Right atrium auricular region (tissue), 2 donors: ENCODE results near the gene HIRA. TPM values are rescaled to one million over a fixed set of nuclear protein-coding genes. Genes with fewer than 3 reads are reported as not detected.

Experiments
- DNase-seq: peaks from one replicate; pipeline ENCODE4 v3.0.0-alpha.2; 2019; ENCODE audit warnings: low spot score
- H3K27ac ChIP-seq, 2 donors: fragments of 200-600 bp; sonication (generic); 1 replicate in 1 of 2; 2 replicates in 1 of 2; pipeline ENCODE4 v1.5.1; 2016 to 2019
- H3K27me3 ChIP-seq, 2 donors: fragments of 200-600 bp; sonication (generic); one replicate each; pipeline versions ENCODE4 v1.5.1 to v1.6.0; 2017 to 2019
- H3K36me3 ChIP-seq: fragments of 200-600 bp; sonication (generic); one replicate; pipeline ENCODE4 v1.5.1; 2016
- H3K4me1 ChIP-seq, 2 donors: fragments of 200-600 bp; sonication (generic); one replicate each; pipeline versions ENCODE4 v1.5.1 to v1.6.0; 2017 to 2019
- H3K4me3 ChIP-seq, 2 donors: fragments of 200-600 bp; sonication (generic); 1 replicate in 1 of 2; 2 replicates in 1 of 2; pipeline ENCODE4 v1.5.1; 2017 to 2019; ENCODE audit warnings: mild to moderate bottlenecking in 1 of 2, moderate library complexity in 1 of 2
- H3K9me3 ChIP-seq, 2 donors: fragments of 200-600 bp; sonication (generic); one replicate each; pipeline ENCODE4 v1.5.1; 2019
- total RNA-seq, 2 donors: library from RNA; depleted of rRNA; stranded (reverse); fragments of >200 nt; gene quantifications; one replicate each; pipeline ENCODE4 v1.1.0, GENCODE V29; 2016
- TF ChIP-seq, protein P1 (sequence below), 2 donors: fragments of 200-600 bp; sonication (generic); IDR thresholded peaks; one replicate each; pipeline ENCODE4 v1.5.1; 2019; ENCODE audit warnings: antibody characterized with exemption in 2 of 2

The HIRA gene
- total RNA-seq, 2 donors from 2014 or later, result 9.8 to 15.7 TPM

DNA sequence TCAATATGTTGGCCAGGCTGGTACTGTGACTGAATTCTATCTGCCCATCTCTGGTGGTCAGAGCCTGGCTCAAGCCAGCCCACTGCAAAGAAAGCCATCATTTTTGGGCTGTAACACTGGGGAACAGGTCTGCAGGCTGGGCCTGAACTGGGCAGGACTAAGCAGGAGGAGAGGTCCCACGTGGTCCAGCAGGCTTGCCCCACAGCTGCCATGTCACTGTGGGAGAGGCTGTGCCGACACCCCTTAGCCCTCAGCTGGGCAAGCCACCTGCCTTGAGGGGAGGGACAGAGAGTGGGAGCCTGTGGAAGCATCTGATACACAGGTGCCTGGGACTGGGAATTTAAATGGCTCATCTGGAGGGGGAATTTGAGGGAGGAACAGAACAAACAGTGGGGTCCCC lies 73.3 kb downstream of the HIRA start:
- Histone ChIP-seq H3K36me3 (peaks cover 67% of the 10 kb centered on the region), H3K4me1 (no peaks in the 10 kb centered on the region), H3K9me3 (no peaks in the 10 kb centered on the region), H3K4me3 (no peak overlapping the region), H3K27me3 (no peaks in the 10 kb centered on the region), H3K27ac (no peak overlapping the region)
- TF ChIP-seq, protein P1, sequence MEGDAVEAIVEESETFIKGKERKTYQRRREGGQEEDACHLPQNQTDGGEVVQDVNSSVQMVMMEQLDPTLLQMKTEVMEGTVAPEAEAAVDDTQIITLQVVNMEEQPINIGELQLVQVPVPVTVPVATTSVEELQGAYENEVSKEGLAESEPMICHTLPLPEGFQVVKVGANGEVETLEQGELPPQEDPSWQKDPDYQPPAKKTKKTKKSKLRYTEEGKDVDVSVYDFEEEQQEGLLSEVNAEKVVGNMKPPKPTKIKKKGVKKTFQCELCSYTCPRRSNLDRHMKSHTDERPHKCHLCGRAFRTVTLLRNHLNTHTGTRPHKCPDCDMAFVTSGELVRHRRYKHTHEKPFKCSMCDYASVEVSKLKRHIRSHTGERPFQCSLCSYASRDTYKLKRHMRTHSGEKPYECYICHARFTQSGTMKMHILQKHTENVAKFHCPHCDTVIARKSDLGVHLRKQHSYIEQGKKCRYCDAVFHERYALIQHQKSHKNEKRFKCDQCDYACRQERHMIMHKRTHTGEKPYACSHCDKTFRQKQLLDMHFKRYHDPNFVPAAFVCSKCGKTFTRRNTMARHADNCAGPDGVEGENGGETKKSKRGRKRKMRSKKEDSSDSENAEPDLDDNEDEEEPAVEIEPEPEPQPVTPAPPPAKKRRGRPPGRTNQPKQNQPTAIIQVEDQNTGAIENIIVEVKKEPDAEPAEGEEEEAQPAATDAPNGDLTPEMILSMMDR (IDR thresholded peaks at IDR 0.05), result no peak
- no peak for DNase-seq

DNA sequence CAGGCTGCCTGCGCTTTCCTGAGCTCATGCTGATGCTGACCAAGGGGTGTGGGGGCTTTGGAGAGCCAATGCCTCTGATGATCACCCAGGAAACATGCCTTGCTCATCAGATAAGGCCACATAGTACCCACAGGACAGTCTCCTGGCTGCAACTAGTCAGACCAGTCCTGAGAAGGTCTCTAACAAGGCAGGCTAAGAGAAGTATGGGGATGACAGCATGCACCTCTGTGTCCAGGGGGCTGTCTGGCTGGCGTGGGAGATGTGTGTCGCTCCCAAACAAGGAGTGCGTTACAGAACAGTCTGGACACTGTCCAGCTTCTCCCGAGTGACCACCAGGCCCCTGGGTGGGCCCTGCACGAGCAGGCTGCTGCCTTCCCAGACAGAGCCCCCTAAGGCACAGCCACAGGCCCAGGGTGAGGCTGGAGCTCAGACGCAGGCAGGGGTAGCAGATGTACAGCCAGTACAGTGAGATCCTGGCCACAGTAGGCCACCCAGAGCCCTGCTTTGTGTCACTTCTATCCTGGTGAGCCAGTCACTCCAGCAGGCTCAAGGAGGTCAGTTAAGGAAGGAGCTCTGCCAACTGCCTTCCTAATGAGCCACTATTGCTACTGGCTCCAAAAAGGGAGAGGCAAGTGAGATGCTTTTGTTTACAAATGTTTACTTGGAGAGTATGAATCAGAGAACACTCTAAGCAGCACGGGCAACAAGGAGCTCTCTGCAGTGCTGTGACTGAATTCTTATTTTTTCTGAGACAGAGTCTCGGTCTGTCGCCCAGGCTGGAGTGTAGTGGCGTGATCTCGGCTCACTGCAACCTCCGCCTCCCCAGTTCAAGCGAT lies 74.0 kb downstream of the HIRA start:
- no peaks in the 10 kb centered on the region for H3K9me3 ChIP-seq
- no peaks in the 10 kb centered on the region for H3K27me3 ChIP-seq
- H3K4me3 ChIP-seq, result no peak overlapping the region
- H3K4me1 ChIP-seq, result no peaks in the 10 kb centered on the region
- H3K36me3 ChIP-seq, result peaks cover 67% of the 10 kb centered on the region
- TF ChIP-seq, protein P1 (IDR thresholded peaks at IDR 0.05), result no peak
- no peak for DNase-seq
- H3K27ac ChIP-seq, result no peak overlapping the region

DNA sequence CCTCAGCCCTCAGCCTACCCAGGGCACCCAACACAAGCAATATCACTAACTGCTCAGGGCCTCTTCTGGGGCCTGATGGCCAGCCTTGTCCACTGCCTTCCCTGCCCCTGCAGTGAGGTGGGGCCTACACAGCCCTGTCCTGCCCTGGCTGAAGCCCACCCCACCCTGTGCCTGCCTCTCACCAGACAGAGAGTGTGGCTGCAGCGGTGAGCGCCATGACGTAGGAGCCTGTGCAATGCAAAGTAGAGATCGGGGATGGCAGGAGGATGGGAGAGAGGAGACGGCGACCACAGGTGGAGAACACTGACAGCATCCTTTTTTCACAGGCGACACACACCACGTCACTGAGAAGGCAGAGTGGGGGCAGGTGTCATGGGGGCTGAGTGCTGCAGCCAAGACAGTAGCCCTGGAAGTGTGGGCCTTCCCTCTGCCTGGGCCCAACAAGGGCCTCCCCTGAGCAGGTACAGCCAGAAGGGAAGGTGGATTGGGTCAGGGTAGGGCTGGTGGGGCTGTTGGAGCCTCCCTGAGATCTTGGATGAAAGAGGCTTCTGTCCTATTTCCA lies 74.7 kb downstream of the HIRA start:
- no peaks in the 10 kb centered on the region for H3K9me3 ChIP-seq
- H3K27me3 ChIP-seq, result no peaks in the 10 kb centered on the region
- no peak overlapping the region for H3K4me3 ChIP-seq
- H3K27ac ChIP-seq, result no peak overlapping the region
- no peak for DNase-seq
- H3K4me1 ChIP-seq, result no peaks in the 10 kb centered on the region
- TF ChIP-seq, protein P1 (IDR thresholded peaks at IDR 0.05), result no peak
- peaks cover 61% of the 10 kb centered on the region for H3K36me3 ChIP-seq

DNA sequence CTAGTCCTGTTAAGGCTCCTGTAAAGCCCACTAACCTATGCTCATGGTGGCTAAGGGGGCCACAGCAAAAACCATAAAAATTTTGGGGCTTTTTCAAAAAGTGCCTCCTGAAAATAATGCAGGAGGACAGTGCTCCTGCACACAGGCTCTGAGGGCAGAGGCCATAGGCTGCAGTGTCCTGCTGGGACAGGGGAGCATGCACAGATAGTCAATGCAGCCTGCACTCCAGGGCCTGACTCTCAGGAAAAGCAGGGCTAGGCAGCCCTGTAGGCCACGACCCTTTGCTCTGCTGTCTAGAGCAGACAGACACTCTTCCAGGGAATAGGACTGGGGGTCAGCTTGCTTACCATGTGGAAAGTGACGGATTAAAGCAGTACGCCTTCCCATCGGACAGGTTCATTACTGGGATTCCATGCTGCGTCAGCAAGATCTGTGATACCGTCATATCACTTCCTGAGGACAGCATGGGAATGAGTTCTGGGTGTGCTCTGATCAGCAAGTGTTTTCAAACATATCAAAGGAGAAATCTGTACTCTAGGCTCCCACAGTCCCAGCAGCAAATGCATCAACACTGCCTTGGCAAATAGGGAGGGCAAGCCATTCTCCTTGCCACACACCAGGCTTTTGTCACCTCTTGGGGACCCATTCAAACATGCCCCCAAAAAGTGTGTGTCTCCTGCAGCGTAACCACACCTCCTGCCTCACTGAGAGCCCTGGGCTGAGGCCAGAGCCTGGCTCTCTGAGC lies 75.9 kb downstream of the HIRA start:
- peaks cover 61% of the 10 kb centered on the region for H3K36me3 ChIP-seq
- DNase-seq, result peak; percentile 48
- H3K4me3 ChIP-seq, result no peak overlapping the region
- H3K27me3 ChIP-seq, result no peaks in the 10 kb centered on the region
- no peak overlapping the region for H3K27ac ChIP-seq
- TF ChIP-seq, protein P1 (IDR thresholded peaks at IDR 0.05), result no peak
- no peaks in the 10 kb centered on the region for H3K9me3 ChIP-seq
- no peaks in the 10 kb centered on the region for H3K4me1 ChIP-seq

DNA sequence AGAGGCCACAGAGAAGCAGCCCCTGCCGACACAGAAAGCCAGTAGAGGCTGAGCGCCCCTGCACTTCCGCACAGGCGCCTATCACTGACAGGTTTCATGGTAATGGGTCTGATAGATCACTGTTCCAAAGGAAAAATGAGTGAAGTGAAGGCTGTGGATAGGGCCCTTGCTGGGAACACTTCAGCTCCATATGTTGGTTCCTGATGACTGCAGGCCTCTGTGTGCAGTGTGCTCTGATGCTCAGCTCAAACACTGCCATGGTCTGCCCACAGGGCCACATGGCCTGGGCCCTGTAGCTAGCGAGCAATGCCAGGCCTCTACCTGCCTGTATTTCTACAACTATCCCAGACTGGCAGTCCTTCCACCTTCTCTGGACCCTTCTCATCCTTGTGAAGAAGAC lies 77.3 kb downstream of the HIRA start:
- Histone ChIP-seq H3K27me3 (no peaks in the 10 kb centered on the region), H3K36me3 (peaks cover 60% of the 10 kb centered on the region)
- DNase-seq, result no peak

More for the DNA sequence above, 77.3 kb downstream of the HIRA start:
- TF ChIP-seq, protein P1 (IDR thresholded peaks at IDR 0.05), result no peak
- H3K9me3 ChIP-seq, result no peaks in the 10 kb centered on the region
- no peak overlapping the region for H3K4me3 ChIP-seq
- no peak overlapping the region for H3K27ac ChIP-seq
- no peaks in the 10 kb centered on the region for H3K4me1 ChIP-seq
